SU-DHL-6 (cell line): ENCODE results near the gene PRRX2.

Experiments
- EZH2phosphoT487 ChIP-seq: fragments of 200-600 bp; sonication (generic), shearing (Covaris generic); conservative IDR thresholded peaks from 2 replicates; pipeline ENCODE4 v1.6.1; 2018; ENCODE audit warnings: mild to moderate bottlenecking, antibody characterized with exemption, low read length, moderate library complexity, mixed read lengths
- TF ChIP-seq, protein P1 (sequence below): fragments of 200-600 bp; sonication (generic); IDR thresholded peaks from one replicate; pipeline ENCODE4 v1.5.1; 2017; ENCODE audit warnings: antibody characterized with exemption, mild to moderate bottlenecking, low read length, moderate library complexity; ENCODE audit not compliant: insufficient read depth, poor library complexity, severe bottlenecking

DNA sequence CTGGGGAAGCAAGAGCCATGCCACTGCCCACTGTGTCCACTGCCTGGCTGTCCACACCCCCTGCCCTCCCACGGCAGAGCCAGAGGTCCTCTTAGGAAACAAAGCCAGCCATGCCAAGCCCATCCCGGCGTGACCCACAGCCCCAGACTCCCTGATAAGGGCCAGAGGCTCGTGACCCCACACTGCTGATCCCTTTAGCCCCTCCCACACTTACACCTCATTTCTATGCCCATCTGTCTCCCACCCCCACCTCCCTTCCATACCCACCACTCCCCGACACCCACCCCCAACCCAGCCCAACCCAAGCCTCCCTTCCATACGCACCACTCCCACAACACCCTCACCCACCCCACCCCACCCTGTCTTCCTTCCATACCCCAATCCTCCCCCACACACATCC lies 70.1 kb downstream of the PRRX2 start:
- TF ChIP-seq, protein P1, sequence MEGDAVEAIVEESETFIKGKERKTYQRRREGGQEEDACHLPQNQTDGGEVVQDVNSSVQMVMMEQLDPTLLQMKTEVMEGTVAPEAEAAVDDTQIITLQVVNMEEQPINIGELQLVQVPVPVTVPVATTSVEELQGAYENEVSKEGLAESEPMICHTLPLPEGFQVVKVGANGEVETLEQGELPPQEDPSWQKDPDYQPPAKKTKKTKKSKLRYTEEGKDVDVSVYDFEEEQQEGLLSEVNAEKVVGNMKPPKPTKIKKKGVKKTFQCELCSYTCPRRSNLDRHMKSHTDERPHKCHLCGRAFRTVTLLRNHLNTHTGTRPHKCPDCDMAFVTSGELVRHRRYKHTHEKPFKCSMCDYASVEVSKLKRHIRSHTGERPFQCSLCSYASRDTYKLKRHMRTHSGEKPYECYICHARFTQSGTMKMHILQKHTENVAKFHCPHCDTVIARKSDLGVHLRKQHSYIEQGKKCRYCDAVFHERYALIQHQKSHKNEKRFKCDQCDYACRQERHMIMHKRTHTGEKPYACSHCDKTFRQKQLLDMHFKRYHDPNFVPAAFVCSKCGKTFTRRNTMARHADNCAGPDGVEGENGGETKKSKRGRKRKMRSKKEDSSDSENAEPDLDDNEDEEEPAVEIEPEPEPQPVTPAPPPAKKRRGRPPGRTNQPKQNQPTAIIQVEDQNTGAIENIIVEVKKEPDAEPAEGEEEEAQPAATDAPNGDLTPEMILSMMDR, result no peak
- TF ChIP-seq EZH2phosphoT487, result no peak
